Measurements from ENCODE around the gene BAMBI. TPM values are rescaled to one million over a fixed set of nuclear protein-coding genes. Genes with fewer than 3 reads are reported as not detected.

Gene BAMBI
- total and polyA plus RNA-seq, 2 of the 8 experiments (the other 6 are each of a cell fraction or from before 2014, with no cell fraction given) = 5.6 to 26.4 TPM

DNA sequence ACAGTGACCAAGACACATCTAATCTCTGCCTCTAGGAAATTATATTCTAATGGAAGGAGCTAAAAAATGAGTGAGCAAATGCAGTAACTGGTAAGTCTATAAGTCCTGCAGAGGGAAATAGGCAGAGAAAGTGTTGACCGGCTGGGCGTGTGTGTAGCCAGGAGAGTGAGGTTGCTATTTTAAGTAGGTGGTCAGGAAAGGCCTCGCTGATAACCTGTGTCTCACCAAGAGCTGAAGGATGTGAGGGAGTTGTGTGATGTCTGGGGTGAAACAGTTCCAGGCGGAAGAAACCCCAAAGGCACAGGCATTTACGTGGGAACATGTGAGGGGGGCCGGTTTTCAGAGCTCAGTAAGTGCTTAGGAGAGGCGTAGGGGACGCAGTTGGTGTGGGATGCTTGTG is 54.8 kb downstream of the BAMBI start:
- H2BK120ac ChIP-seq (replicated peaks; ENCODE audit: low read depth, low read length) = no peak overlapping the region
- CTCF ChIA-PET (ENCODE audit: partially characterized antibody) = interaction anchor here (0.8 to 1.1 kb wide), 2 partner anchors 9 to 38 kb away, joined by 3 read pairs; no protein-coding TSS in a partner anchor
- no peak overlapping the region for H2BK20ac ChIP-seq (ENCODE audit: low read length)
- no peaks in the 10 kb centered on the region for H4K20me1 ChIP-seq (replicated peaks in 1 of 2; ENCODE audit: control insufficient read depth in 1 of 2, insufficient read depth in 2 of 2, low read length in 2 of 2)
- no peak overlapping the region for H2BK15ac ChIP-seq (ENCODE audit: low read length)
- H3K27me3 ChIP-seq (replicated peaks in 1 of 4; ENCODE audit: control insufficient read depth in 3 of 4, extremely low read depth in 1 of 4, insufficient read depth in 3 of 4, low read length in 3 of 4) = no peaks in the 10 kb centered on the region
- no peaks in the 10 kb centered on the region for H3K36me3 ChIP-seq (ENCODE audit: control insufficient read depth in 2 of 4, insufficient read depth in 4 of 4, low read length in 3 of 4)
- no peak overlapping the region for H3K27ac ChIP-seq (ENCODE audit: low read depth, low read length)
- no peak overlapping the region for H3K4me2 ChIP-seq (ENCODE audit: insufficient read depth in 1 of 2, low read depth in 2 of 2, low read length in 2 of 2)
- no peak overlapping the region for H3K23ac ChIP-seq (ENCODE audit: insufficient read length)
- 0 out of 4 replicates have a peak, but pooled peaks cover 3 to 4% of the 10 kb centered on the region in 2 experiments for H3K9me3 ChIP-seq (ENCODE audit: insufficient read depth in 2 of 2, low read depth in 1 of 2, low read length in 1 of 2)
- H4K5ac ChIP-seq (ENCODE audit: insufficient read length, low read depth, low read length) = no peak overlapping the region
- H2AFZ ChIP-seq (ENCODE audit: low read length) = no peak overlapping the region
- H3K9ac ChIP-seq (replicated peaks in 1 of 4; ENCODE audit: extremely low read depth in 1 of 4, low read depth in 3 of 4, low read length in 3 of 4) = no peak overlapping the region
- H3K4ac ChIP-seq (replicated peaks; ENCODE audit: insufficient read length, low read depth, low read length) = no peak overlapping the region
- no peak overlapping the region for H4K91ac ChIP-seq (replicated peaks; ENCODE audit: insufficient read length, low read length)
- FAIRE-seq (no peak), DNase-seq (ENCODE audit: low read depth in 1 of 2, low spot score in 2 of 2) (no peak)
- H4K8ac ChIP-seq (ENCODE audit: extremely low read depth, insufficient read depth, low read length) = no peak overlapping the region
- no peak overlapping the region for H2BK5ac ChIP-seq (ENCODE audit: low read depth, low read length)
- no peaks in the 10 kb centered on the region for H3K79me1 ChIP-seq (ENCODE audit: low read depth, low read length)
- H3K79me2 ChIP-seq (ENCODE audit: control insufficient read depth in 1 of 2, insufficient read depth in 2 of 2, low read length in 2 of 2) = no peaks in the 10 kb centered on the region
- no peak overlapping the region for H3K14ac ChIP-seq (ENCODE audit: insufficient read length)
- no peaks in the 10 kb centered on the region for H3K23me2 ChIP-seq (ENCODE audit: low read depth, low read length)
- H3K56ac ChIP-seq (replicated peaks; ENCODE audit: insufficient read length, low read depth, low read length) = no peak overlapping the region
- H3K4me1 ChIP-seq (replicated peaks in 1 of 4; ENCODE audit: control insufficient read depth in 3 of 4, insufficient read depth in 4 of 4, low read length in 3 of 4) = no peaks in the 10 kb centered on the region
- no peak overlapping the region for H3K18ac ChIP-seq (ENCODE audit: extremely low read depth, low read length)
- H2AK5ac ChIP-seq (ENCODE audit: low read depth, low read length) = no peak overlapping the region
- 88% methylated on average over 8 of the region's 8 CpGs; no CpG with 5 or more reads in 1 of the 2 experiments for WGBS, 2 experiments (ENCODE audit: extremely low coverage in 1 of 2, insufficient coverage in 1 of 2, insufficient read length in 1 of 2, insufficient replicate concordance in 2 of 2, low coverage in 1 of 2, low lambda C conversion rate in 2 of 2, missing lambda C conversion rate in 1 of 2)
- H2BK12ac ChIP-seq (ENCODE audit: low read depth, low read length) = no peak overlapping the region
- no peak overlapping the region for H3K4me3 ChIP-seq (ENCODE audit: extremely low read depth in 1 of 4, insufficient read depth in 2 of 4, low read depth in 3 of 4, low read length in 4 of 4)
- POLR2A ChIA-PET (ENCODE audit: partially characterized antibody) = interaction anchor here (0.6 to 2.1 kb wide), 3 partner anchors 10 to 810 kb away, joined by 3 to 4 read pairs (median 4); no protein-coding TSS in a partner anchor
- TF ChIP-seq RAD21 (IDR thresholded peaks at IDR 0.05 in 1 of 2, conservative IDR thresholded peaks at IDR 0.05 in 1 of 2; ENCODE audit: low read depth in 2 of 2, low read length in 2 of 2) (no peak), POLR2AphosphoS5 (IDR thresholded peaks at IDR 0.05; ENCODE audit: low read depth, low read length) (no peak), CHD1 (IDR thresholded peaks at IDR 0.05; ENCODE audit: low read depth, low read length) (no peak), KDM1A (IDR thresholded peaks at IDR 0.05; ENCODE audit: borderline replicate concordance, low read length) (no peak), BRCA1 (IDR thresholded peaks at IDR 0.05; ENCODE audit: low read depth, low read length) (no peak), KDM4A (IDR thresholded peaks at IDR 0.05; ENCODE audit: low read depth, low read length, severe bottlenecking) (no peak), PHF8 (conservative IDR thresholded peaks at IDR 0.05; ENCODE audit: low read depth, low read length) (no peak)
- TF ChIP-seq, protein P1, sequence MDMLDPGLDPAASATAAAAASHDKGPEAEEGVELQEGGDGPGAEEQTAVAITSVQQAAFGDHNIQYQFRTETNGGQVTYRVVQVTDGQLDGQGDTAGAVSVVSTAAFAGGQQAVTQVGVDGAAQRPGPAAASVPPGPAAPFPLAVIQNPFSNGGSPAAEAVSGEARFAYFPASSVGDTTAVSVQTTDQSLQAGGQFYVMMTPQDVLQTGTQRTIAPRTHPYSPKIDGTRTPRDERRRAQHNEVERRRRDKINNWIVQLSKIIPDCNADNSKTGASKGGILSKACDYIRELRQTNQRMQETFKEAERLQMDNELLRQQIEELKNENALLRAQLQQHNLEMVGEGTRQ (IDR thresholded peaks at IDR 0.05; ENCODE audit: low read length) = no peak
- TF ChIP-seq, protein P2, sequence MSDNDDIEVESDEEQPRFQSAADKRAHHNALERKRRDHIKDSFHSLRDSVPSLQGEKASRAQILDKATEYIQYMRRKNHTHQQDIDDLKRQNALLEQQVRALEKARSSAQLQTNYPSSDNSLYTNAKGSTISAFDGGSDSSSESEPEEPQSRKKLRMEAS (IDR thresholded peaks at IDR 0.05) = no peak
- TF ChIP-seq, protein P3, sequence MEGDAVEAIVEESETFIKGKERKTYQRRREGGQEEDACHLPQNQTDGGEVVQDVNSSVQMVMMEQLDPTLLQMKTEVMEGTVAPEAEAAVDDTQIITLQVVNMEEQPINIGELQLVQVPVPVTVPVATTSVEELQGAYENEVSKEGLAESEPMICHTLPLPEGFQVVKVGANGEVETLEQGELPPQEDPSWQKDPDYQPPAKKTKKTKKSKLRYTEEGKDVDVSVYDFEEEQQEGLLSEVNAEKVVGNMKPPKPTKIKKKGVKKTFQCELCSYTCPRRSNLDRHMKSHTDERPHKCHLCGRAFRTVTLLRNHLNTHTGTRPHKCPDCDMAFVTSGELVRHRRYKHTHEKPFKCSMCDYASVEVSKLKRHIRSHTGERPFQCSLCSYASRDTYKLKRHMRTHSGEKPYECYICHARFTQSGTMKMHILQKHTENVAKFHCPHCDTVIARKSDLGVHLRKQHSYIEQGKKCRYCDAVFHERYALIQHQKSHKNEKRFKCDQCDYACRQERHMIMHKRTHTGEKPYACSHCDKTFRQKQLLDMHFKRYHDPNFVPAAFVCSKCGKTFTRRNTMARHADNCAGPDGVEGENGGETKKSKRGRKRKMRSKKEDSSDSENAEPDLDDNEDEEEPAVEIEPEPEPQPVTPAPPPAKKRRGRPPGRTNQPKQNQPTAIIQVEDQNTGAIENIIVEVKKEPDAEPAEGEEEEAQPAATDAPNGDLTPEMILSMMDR (IDR thresholded peaks at IDR 0.05; ENCODE audit: control extremely low read depth in 1 of 3, insufficient read depth in 1 of 3, low read depth in 1 of 3, low read length in 3 of 3) = no peak

Data from H1 (cell line).